Ovary (tissue), 9 donors: ENCODE results near the gene PJVK. TPM values are rescaled to one million over a fixed set of nuclear protein-coding genes. Genes with fewer than 3 reads are reported as not detected.

Experiments used
- DNase-seq, 5 donors: peaks; one replicate each; pipeline ENCODE4 v3.0.0-alpha.2; 2019 to 2020
- H3K27ac ChIP-seq, 2 donors: fragments of 200-600 bp; one replicate each; pipeline versions ENCODE4 v1.5.1 to v1.8.0; 2019 to 2022
- H3K27me3 ChIP-seq: fragments of 200-600 bp; one replicate; pipeline ENCODE4 v1.8.0; 2022
- H3K36me3 ChIP-seq: fragments of 200-600 bp; sonication (generic); one replicate; pipeline ENCODE4 v1.5.1; 2019
- H3K4me1 ChIP-seq: one replicate; pipeline ENCODE4 v1.8.1; 2013; ENCODE audit warnings: mild to moderate bottlenecking, moderate library complexity; ENCODE audit not compliant: insufficient read depth
- H3K4me3 ChIP-seq: fragments of 200-600 bp; sonication (generic); one replicate; pipeline ENCODE4 v1.5.1; 2017
- H3K9me3 ChIP-seq, 2 donors: fragments of 200-600 bp in 1 of 2; sonication (generic) in 1 of 2; one replicate each; pipeline versions ENCODE4 v1.5.1 to v1.8.1; 2013 to 2019; ENCODE audit warnings: mild to moderate bottlenecking in 1 of 2, moderate library complexity in 1 of 2
- EP300 ChIP-seq: sonication (generic); formaldehyde crosslinking; IDR thresholded peaks from one replicate; pipeline ENCODE4 v1.6.1; 2017; ENCODE audit warnings: antibody characterized with exemption
- POLR2A ChIP-seq: fragments of 450-650 bp; IDR thresholded peaks from one replicate; pipeline ENCODE4 v1.6.1; 2017; ENCODE audit warnings: antibody characterized with exemption, mild to moderate bottlenecking, moderate library complexity
- WGBS, 3 donors: extraction: QIAGEN DNeasy Blood & Tissue Kit in 1 of 3; methylation state at CpG; one replicate each; pipeline versions ENCODE4 v1.1.5 to v1.1.7; 2013 to 2017; 5-methylcytosine and 5-hydroxymethylcytosine counted together
- intact Hi-C, 4 donors: fragments of 100-400 bp; cut with DNase I; formaldehyde crosslinking; loops; one replicate each; pipeline versions ENCODE4 v1.11.0 to v1.15.1; 2022 to 2023
- polyA plus RNA-seq, 2 donors: library from polyadenylated mRNA; stranded (reverse); fragments of 200-250 nt in 1 of 2; fragments of 350-450 nt in 1 of 2; fragmentation: Illumina TruSeq in 1 of 2; extraction: RNeasy Lipid Tissue Mini Kit (QIAGEN cat#74804) in 1 of 2; gene quantifications; one replicate each; pipeline ENCODE4 v1.2.3, GENCODE V29; 2013 to 2014
- total RNA-seq, 7 donors: library from RNA; depleted of rRNA in 2 of 7; stranded (reverse); fragments of >200 nt in 2 of 7; fragmentation: NEBNext Ultra II Directional in 3 of 7; extraction: Animal tissue kit (Norgen Biotek cat#: 25700) in 3 of 7; gene quantifications; one replicate each; pipeline versions ENCODE4 v1.1.0 to v1.2.4, GENCODE V29; 2016 to 2023
- TF ChIP-seq, protein P1 (sequence below), 3 donors: fragments of 450-650 bp in 2 of 3; fragments of 200-600 bp in 1 of 3; IDR thresholded peaks; one replicate each; pipeline versions ENCODE4 v1.5.1 to v1.8.0; 2016 to 2022; ENCODE audit warnings: antibody characterized with exemption in 3 of 3, mild to moderate bottlenecking in 1 of 3
- donor health status: DM: no; HTN: no; CAD: no; lungs with moderate emphysema.
- donor health status: DM: no; HTN: no; CAD: no.
- donor health status: Bipolar disorder and iron deficiency.
- donor health status: DM: yes; HTN: yes; CAD: no.
- donor health status: DM: no; HTN: no; CAD: no.
- donor health status: DM: yes; HTN: yes; CAD: no.

The PJVK gene
- total and polyA plus RNA-seq, 9 donors: 2.6 to 7.3 (median 5.6) TPM

DNA sequence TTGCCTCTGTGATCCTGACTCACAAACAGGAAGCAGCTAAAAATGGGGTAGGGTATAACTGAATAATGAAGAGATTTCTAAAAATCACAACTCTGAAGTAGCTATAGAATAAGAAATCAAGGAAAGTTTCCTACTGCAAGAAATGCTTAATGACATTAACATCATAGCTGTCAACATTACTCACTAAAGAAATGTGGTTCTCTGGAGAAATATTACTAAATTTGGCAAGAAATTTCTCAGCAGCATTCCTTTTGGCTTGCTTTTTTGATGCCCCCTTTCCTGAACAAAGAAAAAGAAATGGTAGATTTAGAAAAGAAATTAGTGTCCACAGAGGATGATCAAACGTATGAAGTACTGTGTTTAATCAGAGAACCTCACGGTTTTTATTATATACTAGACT, 9.8 kb upstream of the PJVK start:
- no peaks in the 10 kb centered on the region for H3K27me3 ChIP-seq
- intact Hi-C loops: no loop called here
- H3K9me3 ChIP-seq: no peaks in the 10 kb centered on the region
- TF ChIP-seq, protein P1, sequence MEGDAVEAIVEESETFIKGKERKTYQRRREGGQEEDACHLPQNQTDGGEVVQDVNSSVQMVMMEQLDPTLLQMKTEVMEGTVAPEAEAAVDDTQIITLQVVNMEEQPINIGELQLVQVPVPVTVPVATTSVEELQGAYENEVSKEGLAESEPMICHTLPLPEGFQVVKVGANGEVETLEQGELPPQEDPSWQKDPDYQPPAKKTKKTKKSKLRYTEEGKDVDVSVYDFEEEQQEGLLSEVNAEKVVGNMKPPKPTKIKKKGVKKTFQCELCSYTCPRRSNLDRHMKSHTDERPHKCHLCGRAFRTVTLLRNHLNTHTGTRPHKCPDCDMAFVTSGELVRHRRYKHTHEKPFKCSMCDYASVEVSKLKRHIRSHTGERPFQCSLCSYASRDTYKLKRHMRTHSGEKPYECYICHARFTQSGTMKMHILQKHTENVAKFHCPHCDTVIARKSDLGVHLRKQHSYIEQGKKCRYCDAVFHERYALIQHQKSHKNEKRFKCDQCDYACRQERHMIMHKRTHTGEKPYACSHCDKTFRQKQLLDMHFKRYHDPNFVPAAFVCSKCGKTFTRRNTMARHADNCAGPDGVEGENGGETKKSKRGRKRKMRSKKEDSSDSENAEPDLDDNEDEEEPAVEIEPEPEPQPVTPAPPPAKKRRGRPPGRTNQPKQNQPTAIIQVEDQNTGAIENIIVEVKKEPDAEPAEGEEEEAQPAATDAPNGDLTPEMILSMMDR (IDR thresholded peaks at IDR 0.05): no peak
- TF ChIP-seq POLR2A (no peak), EP300 (no peak)
- no peaks in the 10 kb centered on the region for H3K4me1 ChIP-seq
- no peak overlapping the region for H3K27ac ChIP-seq
- DNase-seq: no peak
- WGBS, 3 donors: 85 to 91% (median 88%) methylated on average over 2 of the region's 2 CpGs
- H3K4me3 ChIP-seq: no peak overlapping the region
- H3K36me3 ChIP-seq: no peaks in the 10 kb centered on the region

DNA sequence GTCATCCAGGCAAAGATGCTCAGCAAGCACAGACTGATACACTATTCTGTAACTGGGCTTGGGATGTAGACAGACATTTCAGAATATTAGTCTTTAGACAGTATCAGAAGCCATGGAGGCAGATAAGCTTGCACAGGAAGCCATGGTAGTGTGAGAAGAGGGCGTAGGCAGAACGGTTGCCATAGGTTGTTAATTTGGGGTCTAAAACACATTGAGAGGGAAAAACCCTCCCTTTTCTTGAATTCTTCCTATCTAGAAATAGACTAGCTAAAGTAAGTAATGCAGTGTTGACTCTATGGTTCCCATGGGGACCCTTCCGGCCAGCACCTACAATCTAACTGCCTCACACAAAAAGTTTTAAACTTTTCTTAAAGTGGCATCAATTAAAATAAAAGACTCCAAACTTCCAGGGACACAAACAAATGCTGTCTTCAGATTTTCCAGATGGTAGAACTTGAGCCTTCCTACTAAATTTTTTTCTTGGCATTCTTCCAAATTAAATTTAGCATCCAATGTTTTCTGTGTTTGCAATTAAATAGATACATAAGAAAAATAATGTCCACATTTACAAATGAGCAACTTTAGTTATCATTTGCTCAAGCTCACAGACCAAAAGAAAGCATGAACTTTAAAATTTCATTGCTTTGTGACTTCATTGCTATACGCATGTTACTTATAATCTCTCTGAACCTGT, 2.1 kb upstream of the PJVK start:
- intact Hi-C loops: no loop called here
- no peaks in the 10 kb centered on the region for H3K27me3 ChIP-seq
- DNase-seq: no peak
- H3K9me3 ChIP-seq: no peaks in the 10 kb centered on the region
- no peak overlapping the region for H3K27ac ChIP-seq
- H3K4me3 ChIP-seq: peak overlapping the region; percentile 86
- WGBS, 3 donors: 53 to 92% (median 84%) methylated on average over 4 of the region's 4 CpGs
- peaks cover 6% of the 10 kb centered on the region for H3K4me1 ChIP-seq
- H3K36me3 ChIP-seq: no peaks in the 10 kb centered on the region
- TF ChIP-seq POLR2A (no peak), EP300 (no peak)
- TF ChIP-seq, protein P1 (IDR thresholded peaks at IDR 0.05): no peak

DNA sequence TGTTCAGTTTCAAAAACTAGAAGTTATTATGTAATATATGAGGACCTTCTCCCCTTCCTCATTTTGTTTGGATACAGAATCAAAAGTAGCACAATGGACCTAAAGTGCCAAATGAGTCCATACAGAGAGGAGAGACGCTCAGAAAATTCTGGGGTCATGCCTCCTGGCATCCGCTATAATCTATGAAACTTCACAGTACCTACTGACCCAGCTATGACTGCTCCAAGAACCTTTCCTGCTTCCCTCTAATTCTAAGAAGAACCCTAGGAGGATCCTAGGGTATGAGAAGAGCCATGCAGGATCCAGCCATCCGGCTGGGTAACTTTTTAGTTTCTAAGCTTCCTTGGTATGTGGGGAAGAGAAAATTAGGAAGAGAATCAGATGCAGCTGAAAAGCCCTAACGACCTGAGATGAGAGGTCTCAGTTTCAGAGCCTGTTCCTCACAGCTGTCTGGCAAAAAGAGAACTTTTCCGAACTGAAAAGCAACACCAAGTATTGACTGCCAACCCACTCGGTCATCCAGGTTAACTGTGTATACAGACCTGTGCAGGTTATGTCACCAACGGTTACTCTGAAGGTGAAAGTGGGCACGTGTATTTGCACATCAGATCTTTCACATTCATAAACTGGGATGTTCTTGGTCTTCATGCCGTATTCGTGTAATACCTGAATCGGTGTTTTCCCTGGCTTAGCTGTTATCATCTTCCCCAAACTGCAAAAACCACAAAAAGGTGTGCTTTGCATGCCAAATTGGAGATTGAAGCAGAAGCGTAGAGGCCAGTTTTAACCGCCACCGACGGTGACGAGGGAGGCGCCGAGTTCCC, 1.3 kb upstream of the PJVK start:
- intact Hi-C loops: loop anchor here in 1 of 4 donors (2.0 kb wide), 1 partner anchor 73 kb away; no protein-coding TSS in a partner anchor
- Histone ChIP-seq H3K9me3 (no peaks in the 10 kb centered on the region), H3K4me1 (peaks cover 6% of the 10 kb centered on the region), H3K27me3 (no peaks in the 10 kb centered on the region), H3K27ac (peak overlapping the region; percentile 86 to 98), H3K4me3 (peak overlapping the region; percentile 86), H3K36me3 (no peaks in the 10 kb centered on the region)
- TF ChIP-seq, protein P1 (IDR thresholded peaks at IDR 0.05): no peak
- no peak for TF ChIP-seq POLR2A
- TF ChIP-seq EP300: no peak
- 4 to 7% (median 7%) methylated on average over 18 of the region's 18 CpGs for WGBS, 3 donors
- DNase-seq: no peak

DNA sequence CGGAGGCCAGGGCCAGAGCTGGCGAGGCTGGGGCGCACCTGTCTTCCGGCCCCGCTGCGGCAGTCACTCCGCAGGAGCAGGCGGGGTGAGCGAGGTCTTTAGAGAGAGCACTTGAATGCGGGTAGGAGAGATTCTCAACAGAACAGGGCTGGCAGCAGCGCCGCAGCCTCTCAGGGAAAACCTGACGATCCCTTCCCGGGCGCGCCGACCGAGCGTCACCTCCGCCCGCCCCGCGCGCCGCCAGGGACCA, 729 bp upstream of the PJVK start:
- DNase-seq: no peak
- H3K4me3 ChIP-seq: peak overlapping the region; percentile 86
- H3K36me3 ChIP-seq: no peaks in the 10 kb centered on the region
- H3K9me3 ChIP-seq: no peaks in the 10 kb centered on the region
- peak overlapping the region; percentile 86 to 98 for H3K27ac ChIP-seq
- no peak for TF ChIP-seq POLR2A
- TF ChIP-seq, protein P1 (IDR thresholded peaks at IDR 0.05): no peak
- peaks cover 6% of the 10 kb centered on the region for H3K4me1 ChIP-seq
- no peaks in the 10 kb centered on the region for H3K27me3 ChIP-seq
- 0 to 1% (median 0%) methylated on average over 16 to 25 of the region's 25 CpGs for WGBS, 3 donors
- intact Hi-C loops: loop anchor here in 1 of 4 donors (2.0 kb wide), 1 partner anchor 72 kb away; no protein-coding TSS in a partner anchor
